Pons (tissue), 1 donor: ENCODE measurements around the gene TNC.

ENCODE experiments used
- DNase-seq: peaks from one replicate; pipeline ENCODE4 v3.0.0-alpha.2; 2016; ENCODE audit warnings: low spot score

Gene TNC

GRCh38 chr9:115117999-115118878 is at the start of gene TNC:
Gene TNC (minus strand): TSS chr9:115118157. CDS start chr9:115091018, 27,139 bp downstream.
- peak; percentile 7 for DNase-seq

DNA sequence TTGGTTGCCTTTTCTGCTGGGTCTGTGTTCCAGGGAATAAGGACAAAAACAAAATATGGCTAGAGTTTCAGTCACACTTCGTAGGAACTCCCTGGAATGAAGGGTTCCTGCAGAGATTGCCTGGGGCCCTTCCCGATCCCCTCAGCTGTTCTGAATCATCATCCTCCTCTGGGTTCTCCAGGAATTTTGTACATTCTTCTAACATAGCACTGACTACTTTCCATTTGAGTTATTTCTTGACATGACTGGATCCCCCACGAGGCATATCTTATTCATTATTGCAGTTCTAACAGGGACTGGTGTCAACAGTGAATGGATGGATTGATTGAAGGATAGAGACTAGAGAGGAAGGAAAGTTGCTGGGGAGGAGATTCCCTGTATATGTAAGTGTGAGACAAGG is 49.2 kb upstream of the TNC start:
- no peak for DNase-seq

GRCh38 chr9:115165233-115165632 is 47.3 kb upstream of the TNC start:
- DNase-seq = no peak

DNA sequence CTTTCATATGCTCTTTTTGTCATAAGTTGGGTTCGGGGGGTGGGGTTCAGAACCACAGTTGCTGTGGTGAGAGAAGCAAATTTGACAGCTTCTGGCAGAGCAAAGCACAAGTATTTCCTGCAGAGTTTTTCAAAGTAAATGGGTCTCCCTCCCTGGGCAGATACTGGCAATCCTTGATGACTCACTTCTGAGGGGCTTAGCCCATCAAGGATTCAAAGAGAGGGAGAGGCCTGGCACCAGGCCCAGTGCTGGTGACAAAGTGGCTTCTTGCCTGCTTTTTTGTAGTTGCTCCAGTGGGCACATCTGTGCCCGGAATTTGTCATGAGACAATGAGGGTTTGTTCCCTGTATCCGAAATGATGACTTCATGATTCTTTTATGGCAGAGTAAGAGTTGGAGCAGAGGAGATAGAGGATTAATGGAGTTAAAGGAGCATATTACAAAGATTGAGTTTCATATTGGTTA is 46.6 kb upstream of the TNC start:
- DNase-seq = peak; percentile 87

GRCh38 chr9:115162946-115163345 is 45.0 kb upstream of the TNC start:
- DNase-seq = no peak

DNA sequence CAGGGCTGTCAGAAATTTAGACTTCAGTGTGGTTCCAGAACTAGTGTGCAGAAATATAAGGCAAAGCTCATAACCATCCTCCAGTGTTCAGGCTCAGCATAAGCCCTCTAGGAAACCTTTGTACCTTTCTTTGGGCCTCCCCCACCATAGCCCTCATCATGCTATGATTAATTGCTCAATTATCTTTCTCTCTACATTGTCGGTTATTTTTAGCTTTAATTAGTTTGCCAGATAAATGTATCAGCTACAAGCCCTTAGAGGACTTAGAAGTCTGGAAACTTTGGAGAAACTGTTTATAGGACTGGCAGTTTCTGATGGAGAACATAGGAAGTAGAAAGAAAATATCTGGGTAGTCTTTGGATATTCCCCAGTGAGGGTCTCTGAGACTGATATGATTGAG is 43.5 kb upstream of the TNC start:
- no peak for DNase-seq

DNA sequence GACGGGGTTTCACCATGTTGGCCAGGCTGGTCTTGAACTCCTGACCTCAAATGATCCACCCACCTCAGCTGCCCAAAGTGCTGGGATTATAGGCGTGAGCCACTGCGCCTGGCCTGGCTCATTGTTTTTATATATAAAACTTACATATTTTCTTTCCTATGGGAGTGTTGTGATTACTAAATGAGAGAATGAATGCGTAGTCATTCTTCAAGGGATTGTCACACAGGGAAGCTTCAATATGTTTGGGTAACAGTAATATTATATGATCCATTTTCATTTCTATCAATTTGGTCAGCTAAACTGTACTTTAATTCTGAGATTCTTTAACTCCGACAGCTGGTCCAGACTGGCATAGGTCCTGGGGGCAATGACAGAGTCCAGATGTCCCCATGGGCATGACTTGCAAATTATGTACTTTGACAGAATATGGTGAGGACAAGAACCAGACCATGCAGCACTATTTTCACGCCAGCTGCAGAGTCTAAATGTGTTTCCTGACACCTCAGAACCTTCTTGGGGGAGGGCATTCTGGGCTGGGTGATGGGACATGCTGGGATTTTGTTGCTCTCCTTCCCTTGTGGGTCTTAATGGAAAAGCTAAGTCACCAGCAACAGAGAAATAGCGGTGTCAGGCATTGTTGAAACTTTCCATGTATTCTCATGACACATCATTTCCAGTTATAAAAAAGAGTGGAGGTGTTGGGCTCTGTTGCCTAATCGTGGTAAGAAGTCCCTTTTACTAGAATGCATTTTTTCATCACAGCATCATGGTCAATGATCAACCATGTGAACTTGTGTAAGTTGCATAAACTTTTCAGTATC is 40.9 kb upstream of the TNC start:
- no peak for DNase-seq

GRCh38 chr9:115157245-115157674 is 39.3 kb upstream of the TNC start:
- no peak for DNase-seq

DNA sequence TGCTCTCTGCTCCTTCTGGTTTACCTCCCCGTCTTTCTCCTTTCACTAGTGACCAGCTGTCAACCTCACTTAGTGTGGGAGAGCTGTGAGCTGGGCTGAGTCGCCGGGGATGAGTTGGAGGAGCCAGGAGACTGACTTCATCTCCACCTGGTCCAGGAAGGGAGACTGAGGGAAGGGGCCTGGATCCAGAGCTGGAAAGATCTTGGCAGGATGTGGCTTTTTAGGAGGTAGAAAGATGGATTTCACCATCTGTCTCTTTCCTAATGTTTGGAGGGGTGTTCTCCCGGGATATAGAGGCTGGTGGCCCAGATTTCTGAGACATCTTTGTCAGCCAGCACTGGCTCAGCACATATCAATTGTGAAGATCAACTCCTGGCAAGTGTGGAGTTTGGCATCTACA is 37.1 kb upstream of the TNC start:
- DNase-seq = no peak

DNA sequence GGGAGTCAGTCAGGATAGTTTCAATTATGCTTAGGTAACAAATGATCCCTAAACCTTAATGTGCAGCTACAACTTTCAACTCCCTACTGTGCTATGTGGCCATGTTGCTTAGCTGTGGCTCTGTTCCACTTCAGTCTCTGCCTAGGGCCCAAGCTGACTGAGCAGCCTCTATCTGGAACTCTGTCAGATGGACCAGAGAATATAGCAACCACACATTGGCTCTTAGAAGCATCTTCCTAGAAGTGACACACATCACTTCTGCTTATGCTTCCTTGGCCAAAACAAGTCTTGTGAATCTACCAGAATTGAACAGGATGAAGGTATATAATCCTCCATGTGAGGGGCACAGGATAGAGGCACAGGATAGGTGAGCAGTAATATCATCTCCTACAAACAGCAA is 36.7 kb upstream of the TNC start:
- no peak for DNase-seq

DNA sequence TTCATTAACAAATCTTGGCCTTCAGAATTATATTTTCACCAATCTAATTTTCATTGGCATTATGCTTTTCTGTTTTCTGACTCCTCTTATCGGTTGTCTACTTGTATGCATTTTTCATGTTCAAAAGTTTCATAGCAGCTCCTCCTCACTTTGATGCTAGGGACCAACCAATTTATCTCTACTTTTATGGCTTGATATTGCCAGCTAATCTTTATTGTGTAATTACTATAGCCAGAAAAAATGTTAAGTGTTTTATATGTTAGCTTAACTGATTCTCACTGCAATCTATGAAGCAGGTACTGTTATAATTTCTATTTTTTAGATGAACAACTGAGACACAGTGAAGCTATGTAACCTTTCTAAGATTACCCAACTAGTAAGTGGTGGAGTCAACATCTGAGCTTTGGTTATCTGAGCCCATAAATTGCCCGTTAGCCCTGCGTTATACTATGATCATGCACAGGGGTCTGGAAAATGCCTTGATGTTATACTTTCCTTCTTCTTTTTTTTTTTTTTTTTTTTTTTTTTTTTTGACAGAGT is 34.4 kb upstream of the TNC start:
- no peak for DNase-seq

DNA sequence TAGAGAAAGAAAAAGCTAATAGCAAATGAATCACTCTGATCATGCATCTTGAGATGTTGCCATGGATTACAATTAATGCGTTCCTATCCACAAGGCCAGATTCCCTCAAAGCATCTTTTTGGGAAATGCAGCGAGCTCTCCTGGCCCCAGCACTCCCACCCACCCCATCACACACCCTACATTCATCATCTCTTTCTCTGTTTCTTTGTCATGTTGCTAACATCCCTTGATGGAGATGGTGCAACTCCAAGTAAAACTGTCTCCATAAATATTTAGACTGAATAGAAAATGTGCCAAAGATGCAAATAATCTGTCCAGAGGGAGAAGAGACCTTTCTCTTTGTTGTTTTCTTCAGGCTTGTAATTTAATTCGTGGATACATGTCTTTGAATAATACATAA is 30.8 kb upstream of the TNC start:
- DNase-seq = no peak

GRCh38 chr9:115146581-115147021 is 28.6 kb upstream of the TNC start:
- no peak for DNase-seq

DNA sequence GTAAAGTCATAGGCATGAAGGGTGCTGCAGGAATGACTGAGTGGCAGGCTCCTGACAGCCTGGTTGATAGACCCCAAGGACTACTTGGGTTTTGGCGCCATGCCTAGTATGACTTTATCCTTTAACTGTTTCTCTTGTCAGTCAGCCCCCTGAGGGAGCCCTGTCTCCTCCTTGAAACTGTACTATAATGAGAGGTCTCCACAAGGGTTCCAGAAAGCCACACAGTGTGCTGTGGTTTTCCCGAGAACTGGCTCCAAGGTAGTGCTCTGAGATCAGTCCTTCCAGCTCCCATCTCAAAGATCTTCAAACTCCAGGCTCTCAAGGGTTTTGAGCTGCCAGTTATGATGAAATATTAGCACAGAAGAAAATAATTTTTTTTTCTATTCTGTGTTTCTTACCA is 26.7 kb upstream of the TNC start:
- DNase-seq = no peak

- no peak for DNase-seq
These were observed 25.7 kb upstream of the TNC start for GRCh38 chr9:115143689-115144088.

DNA sequence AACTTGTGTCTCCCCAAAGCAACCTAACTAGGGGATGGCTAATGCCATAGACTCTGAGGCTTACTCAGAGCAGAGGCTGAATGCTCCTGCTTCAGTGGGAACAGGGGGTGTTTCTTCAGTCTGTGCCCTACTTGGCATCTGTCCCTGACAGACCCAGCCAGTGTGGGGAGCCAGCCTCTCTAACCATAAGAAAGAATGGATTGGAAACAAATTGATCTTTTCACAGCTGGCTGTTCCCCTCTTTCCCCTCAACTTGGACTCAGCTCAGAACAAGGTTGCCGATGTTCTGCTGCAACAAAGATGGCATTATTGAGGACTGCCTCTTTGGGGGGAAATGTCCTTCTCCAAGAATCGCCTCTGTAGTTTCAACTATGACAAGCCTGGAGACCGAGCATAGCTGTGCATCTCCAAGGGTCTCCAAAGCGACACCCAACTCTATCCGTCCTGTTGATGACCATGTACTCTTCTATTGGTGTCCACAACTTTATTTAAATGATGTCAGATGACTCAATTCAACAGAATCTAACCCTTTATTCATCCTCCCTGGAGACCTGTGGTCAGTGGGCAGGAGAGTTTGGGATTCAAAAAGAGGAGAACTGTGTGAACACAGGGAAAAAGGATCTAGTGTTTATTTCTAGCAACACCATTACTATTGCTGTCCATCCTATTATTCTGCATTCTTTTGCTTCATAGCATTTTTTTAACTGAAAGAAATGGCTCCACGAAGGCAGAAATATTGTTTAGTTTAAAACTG is 24.7 kb upstream of the TNC start:
- peak; percentile 73 for DNase-seq

DNA sequence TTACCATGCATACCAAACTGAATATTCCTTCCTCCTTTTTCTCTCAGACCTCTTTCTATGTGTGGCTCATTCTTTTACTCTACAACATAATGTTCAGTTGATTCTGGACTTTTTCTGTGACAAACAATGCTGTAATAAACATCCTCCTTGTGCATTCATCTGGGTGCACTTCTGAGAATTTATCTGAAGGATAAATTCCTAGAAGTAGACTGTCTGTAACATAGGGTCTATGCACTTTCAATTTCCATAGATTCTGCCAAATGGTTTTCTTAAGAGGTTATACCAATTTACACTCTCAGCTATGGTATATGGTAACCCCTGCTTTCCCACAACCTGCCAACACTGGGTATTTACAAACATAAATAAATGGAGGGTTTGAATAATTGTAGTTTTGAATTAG is 24.1 kb upstream of the TNC start:
- DNase-seq = no peak

DNA sequence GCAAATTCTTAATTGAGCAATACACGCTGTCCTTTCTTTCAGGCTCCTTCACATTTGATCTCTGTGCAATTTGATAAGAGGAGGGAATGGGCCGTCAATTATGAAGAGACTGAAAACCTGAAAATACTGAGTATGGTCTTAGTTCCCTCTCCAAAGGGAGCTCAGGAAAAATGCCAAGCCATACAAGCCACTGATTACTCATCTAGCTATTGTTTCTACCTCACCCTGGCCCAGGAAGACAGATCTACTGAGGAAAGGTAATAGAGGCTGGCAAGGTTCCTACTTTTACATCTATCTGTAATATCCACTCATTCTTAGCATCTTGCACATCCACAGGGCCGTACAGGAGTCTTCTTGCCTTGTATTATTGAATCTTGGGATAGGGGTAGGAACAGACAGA is 23.7 kb upstream of the TNC start:
- no peak for DNase-seq

DNA sequence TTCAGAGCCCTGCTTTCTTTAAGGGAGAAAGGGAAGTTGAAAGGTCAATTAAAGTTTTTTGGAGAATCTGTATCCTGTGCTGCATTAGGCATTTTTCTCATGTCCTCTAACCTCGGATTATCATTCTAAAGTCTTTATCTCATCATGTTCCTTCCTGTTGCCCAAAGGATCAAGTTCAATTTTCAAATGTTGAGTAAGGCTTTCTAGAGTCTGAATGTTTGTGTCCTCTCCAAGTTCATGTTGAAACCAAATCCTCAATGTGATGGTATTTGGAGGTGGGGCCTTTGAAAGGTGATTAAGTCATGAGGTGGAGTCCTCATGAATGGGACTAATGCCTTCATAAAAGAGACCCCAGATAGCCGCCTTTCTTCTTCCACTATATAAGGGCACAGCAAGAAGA is 20.2 kb upstream of the TNC start:
- DNase-seq = no peak

DNA sequence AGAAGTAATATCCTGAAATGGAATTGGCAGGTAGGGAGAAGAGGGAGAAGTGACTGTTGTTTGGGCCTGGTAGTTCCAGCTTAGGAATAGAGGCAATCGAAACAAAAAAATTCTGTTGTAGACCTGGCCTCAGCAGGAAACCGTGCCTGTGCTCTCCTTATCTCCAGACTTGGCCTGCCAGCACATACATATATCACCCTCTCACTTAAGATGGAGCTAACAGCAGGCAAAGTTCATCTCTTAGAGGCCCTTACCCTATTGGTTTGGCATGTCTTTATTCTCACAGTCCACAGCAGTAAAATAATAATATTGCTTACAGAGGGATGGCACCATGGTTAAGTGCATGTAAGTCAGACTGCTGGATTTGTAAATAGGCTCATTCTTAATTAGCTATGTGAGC is 19.6 kb upstream of the TNC start:
- no peak for DNase-seq

- no peak for DNase-seq
These were observed 18.1 kb upstream of the TNC start for GRCh38 chr9:115135821-115136778.
